HG02571 (cell line): ENCODE data around the gene KRT76.

ENCODE experiments used
- ATAC-seq: cut with Tn5 transposase; IDR thresholded peaks from one replicate; pipeline ENCODE4 v1.9.1; 2021; ENCODE audit warnings: mild to moderate bottlenecking, moderate library complexity; ENCODE audit not compliant: unreplicated experiment

KRT76 gene

GRCh38 chr12:52813885-52814709 is 37.0 kb upstream of the KRT76 start, which contains the start of gene KRT4:
TSS of gene KRT4 (minus strand) at chr12:52814116. CDS start at chr12:52814058, 58 bp downstream.
- no peak for ATAC-seq

- no peak for ATAC-seq
Observed at GRCh38 chr12:52813203-52813819, 36.2 kb upstream of the KRT76 start.

GRCh38 chr12:52812749-52813148 is 35.6 kb upstream of the KRT76 start:
- ATAC-seq = no peak

- no peak for ATAC-seq
Observed at GRCh38 chr12:52812073-52812400, 34.9 kb upstream of the KRT76 start.

- no peak for ATAC-seq
Observed at GRCh38 chr12:52811191-52812072, 34.3 kb upstream of the KRT76 start.

GRCh38 chr12:52810554-52810953 is 33.4 kb upstream of the KRT76 start:
- ATAC-seq = no peak

GRCh38 chr12:52809166-52809565 is 32.0 kb upstream of the KRT76 start:
- no peak for ATAC-seq

- ATAC-seq = no peak
Observed at GRCh38 chr12:52808573-52809160, 31.5 kb upstream of the KRT76 start.

GRCh38 chr12:52807544-52808470 is 30.7 kb upstream of the KRT76 start:
- no peak for ATAC-seq

- no peak for ATAC-seq
Observed at GRCh38 chr12:52806821-52807543, 29.8 kb upstream of the KRT76 start.

GRCh38 chr12:52806169-52806811 is 29.1 kb upstream of the KRT76 start:
- ATAC-seq = no peak

GRCh38 chr12:52805739-52806138 is 28.6 kb upstream of the KRT76 start:
- no peak for ATAC-seq

GRCh38 chr12:52805000-52805399 is 27.9 kb upstream of the KRT76 start:
- ATAC-seq = no peak

GRCh38 chr12:52802442-52802841 is 25.3 kb upstream of the KRT76 start:
- no peak for ATAC-seq

GRCh38 chr12:52801773-52802172 is 24.6 kb upstream of the KRT76 start:
- ATAC-seq = no peak

GRCh38 chr12:52800259-52800917 is 23.2 kb upstream of the KRT76 start:
- no peak for ATAC-seq

- no peak for ATAC-seq
Observed at GRCh38 chr12:52799505-52800211, 22.5 kb upstream of the KRT76 start.
